ENCODE measurements around the gene FES.

The FES gene

DNA sequence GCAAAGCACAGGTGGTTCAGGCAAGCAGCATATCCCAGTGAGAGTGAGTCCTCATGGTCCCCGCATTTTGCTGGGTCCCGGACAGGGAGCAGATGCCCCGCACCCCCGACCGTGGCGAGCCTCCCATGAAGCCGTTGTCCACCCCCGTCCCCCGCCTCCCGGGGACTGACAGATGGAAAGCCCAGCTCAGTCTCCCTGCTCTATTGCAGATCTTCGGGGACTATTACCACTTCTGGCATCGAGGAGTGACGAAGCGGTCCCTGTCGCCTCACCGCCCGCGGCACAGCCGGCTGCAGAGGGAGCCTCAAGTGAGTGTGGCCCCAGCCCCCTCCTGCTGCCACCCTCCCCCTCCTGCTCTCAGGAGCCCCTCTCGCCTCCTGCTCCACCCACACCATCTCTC, 8.3 kb upstream of the FES start:
- DNase-seq (ENCODE audit: low read depth in 2 of 2): no peak

DNA sequence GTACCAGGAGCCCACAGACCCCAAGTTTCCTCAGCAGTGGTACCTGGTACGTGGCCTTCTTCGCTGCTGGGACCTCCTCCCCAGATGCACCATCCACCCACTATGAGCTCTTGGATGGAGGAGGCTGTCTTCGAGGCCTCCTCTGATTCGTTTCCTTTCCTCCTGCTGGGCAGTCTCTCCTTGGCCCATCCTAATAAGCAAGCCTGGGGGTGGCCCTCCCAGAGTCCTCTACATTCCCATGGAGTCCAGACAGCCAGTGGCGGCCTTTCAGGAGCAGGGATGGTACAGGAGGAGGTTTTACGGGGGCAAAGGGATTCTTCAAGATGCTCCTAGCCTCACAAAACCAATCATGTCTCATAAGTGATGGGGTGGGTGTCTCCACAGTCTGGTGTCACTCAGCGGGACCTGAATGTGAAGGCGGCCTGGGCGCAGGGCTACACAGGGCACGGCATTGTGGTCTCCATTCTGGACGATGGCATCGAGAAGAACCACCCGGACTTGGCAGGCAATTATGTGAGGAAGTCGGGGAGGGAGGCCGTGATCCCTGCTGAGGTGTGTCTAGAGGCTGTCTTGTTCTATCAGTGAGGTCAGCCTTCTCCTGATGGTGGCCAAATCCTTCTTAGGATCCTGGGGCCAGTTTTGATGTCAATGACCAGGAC, 7.7 kb upstream of the FES start:
- no peak for DNase-seq (ENCODE audit: low read depth in 2 of 2)

DNA sequence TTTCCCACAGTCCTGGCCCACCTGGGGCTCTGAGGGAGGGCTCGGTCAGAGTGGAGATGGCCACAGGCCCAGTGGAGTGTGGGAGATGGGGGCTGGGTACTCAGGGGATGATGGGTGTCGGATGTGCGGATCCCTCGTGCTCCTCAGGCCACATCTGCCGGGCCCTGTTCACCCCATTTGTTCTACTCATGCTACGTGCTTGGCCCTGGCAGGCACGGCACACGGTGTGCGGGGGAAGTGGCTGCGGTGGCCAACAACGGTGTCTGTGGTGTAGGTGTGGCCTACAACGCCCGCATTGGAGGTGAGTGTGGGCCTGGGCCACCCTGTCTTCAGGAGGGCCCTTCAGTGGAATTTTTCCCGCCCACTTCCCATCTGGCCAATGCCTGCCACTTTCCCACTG, 7.0 kb upstream of the FES start:
- no peak for DNase-seq (ENCODE audit: low read depth in 2 of 2)

DNA sequence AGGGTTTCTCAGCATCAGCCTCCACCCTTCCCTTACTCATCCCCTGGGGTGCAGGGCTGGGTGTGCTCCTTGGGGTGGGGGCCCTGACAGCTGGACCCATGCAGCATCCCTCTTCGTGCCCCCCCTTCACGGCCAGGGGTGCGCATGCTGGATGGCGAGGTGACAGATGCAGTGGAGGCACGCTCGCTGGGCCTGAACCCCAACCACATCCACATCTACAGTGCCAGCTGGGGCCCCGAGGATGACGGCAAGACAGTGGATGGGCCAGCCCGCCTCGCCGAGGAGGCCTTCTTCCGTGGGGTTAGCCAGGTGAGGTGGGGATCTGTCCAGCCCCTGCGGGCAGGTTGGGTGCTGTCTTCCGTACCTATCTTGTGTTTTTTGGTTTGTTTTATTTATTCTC, 6.3 kb upstream of the FES start:
- no peak for DNase-seq (ENCODE audit: low read depth in 2 of 2)

DNA sequence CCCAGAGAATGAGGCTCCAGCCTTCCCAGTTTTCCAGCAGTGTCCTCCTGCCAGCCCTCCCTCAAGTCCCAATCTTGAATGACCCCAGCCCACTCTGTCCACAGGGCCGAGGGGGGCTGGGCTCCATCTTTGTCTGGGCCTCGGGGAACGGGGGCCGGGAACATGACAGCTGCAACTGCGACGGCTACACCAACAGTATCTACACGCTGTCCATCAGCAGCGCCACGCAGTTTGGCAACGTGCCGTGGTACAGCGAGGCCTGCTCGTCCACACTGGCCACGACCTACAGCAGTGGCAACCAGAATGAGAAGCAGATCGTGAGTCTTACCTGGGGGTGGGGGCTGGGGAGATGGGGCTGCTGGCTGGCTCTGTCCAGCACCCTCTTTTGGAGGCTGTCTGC, 5.6 kb upstream of the FES start:
- no peak for DNase-seq (ENCODE audit: low read depth in 2 of 2)

DNA sequence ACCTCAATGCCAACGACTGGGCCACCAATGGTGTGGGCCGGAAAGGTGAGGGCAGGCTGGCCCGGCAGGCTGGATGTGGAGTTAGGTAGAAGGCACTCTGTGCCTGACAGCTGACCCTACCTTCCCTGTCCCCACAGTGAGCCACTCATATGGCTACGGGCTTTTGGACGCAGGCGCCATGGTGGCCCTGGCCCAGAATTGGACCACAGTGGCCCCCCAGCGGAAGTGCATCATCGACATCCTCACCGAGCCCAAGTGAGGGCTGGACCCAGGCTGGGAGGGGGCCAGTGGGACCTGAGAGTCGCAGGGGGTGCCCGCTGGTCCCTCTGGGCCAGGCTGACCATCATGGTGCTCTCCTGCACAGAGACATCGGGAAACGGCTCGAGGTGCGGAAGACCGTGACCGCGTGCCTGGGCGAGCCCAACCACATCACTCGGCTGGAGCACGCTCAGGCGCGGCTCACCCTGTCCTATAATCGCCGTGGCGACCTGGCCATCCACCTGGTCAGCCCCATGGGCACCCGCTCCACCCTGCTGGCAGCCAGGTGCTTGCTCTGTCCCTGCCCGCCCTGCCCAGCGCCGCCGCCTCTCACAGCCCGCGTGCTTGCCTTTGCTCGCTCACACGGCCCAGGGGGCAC, 4.5 kb upstream of the FES start:
- no peak for DNase-seq (ENCODE audit: low read depth in 2 of 2)

DNA sequence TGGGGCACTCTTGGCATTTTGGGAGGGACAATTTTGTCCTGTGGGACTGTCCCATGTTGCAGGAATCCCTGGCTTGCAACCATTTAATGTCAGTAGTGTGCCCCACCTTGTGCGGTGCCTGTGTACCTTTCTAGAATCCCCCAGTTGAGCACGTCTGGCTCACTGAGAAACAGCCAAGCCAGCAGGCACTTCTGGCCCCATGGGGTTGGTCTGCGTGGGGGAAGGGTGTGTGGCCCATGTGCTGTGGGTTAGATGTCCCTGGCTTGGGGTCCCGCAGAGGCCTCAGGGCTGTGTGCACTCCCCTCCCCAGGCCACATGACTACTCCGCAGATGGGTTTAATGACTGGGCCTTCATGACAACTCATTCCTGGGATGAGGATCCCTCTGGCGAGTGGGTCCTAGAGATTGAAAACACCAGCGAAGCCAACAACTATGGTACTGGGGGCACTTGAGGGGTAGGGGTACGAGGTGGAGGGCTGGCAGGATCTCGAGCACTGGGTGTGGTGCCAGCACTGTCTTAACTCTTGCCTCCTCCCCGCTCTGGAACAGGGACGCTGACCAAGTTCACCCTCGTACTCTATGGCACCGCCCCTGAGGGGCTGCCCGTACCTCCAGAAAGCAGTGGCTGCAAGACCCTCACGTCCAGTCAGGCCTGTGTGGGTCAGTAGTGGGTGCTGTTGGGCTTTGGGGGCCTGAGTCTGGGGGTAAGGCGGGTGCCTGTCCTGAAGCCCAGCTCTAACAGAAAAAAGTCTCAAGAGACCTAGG, 3.7 kb upstream of the FES start:
- no peak for DNase-seq (ENCODE audit: low read depth in 2 of 2)

DNA sequence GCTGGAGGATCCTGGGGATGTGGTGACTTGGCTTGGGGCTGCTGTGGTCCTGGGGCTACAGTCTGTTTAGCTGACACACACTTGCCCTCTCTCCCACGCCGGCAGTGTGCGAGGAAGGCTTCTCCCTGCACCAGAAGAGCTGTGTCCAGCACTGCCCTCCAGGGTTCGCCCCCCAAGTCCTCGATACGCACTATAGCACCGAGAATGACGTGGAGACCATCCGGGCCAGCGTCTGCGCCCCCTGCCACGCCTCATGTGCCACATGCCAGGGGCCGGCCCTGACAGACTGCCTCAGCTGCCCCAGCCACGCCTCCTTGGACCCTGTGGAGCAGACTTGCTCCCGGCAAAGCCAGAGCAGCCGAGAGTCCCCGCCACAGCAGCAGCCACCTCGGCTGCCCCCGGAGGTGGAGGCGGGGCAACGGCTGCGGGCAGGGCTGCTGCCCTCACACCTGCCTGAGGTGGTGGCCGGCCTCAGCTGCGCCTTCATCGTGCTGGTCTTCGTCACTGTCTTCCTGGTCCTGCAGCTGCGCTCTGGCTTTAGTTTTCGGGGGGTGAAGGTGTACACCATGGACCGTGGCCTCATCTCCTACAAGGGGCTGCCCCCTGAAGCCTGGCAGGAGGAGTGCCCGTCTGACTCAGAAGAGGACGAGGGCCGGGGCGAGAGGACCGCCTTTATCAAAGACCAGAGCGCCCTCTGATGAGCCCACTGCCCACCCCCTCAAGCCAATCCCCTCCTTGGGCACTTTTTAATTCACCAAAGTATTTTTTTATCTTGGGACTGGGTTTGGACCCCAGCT, 2.9 kb upstream of the FES start:
- DNase-seq (ENCODE audit: low read depth in 2 of 2): no peak

DNA sequence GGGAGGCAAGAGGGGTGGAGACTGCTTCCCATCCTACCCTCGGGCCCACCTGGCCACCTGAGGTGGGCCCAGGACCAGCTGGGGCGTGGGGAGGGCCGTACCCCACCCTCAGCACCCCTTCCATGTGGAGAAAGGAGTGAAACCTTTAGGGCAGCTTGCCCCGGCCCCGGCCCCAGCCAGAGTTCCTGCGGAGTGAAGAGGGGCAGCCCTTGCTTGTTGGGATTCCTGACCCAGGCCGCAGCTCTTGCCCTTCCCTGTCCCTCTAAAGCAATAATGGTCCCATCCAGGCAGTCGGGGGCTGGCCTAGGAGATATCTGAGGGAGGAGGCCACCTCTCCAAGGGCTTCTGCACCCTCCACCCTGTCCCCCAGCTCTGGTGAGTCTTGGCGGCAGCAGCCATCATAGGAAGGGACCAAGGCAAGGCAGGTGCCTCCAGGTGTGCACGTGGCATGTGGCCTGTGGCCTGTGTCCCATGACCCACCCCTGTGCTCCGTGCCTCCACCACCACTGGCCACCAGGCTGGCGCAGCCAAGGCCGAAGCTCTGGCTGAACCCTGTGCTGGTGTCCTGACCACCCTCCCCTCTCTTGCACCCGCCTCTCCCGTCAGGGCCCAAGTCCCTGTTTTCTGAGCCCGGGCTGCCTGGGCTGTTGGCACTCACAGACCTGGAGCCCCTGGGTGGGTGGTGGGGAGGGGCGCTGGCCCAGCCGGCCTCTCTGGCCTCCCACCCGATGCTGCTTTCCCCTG, 2.2 kb upstream of the FES start:
- DNase-seq (ENCODE audit: low read depth in 2 of 2): no peak

DNA sequence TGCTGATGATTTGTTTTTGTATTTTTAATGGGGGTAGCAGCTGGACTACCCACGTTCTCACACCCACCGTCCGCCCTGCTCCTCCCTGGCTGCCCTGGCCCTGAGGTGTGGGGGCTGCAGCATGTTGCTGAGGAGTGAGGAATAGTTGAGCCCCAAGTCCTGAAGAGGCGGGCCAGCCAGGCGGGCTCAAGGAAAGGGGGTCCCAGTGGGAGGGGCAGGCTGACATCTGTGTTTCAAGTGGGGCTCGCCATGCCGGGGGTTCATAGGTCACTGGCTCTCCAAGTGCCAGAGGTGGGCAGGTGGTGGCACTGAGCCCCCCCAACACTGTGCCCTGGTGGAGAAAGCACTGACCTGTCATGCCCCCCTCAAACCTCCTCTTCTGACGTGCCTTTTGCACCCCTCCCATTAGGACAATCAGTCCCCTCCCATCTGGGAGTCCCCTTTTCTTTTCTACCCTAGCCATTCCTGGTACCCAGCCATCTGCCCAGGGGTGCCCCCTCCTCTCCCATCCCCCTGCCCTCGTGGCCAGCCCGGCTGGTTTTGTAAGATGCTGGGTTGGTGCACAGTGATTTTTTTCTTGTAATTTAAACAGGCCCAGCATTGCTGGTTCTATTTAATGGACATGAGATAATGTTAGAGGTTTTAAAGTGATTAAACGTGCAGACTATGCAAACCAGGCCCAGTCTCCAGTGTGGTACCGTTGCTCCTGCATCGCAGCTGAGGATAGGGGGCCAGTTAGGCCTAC, 1.4 kb upstream of the FES start:
- no peak for DNase-seq (ENCODE audit: low read depth in 2 of 2)

DNA sequence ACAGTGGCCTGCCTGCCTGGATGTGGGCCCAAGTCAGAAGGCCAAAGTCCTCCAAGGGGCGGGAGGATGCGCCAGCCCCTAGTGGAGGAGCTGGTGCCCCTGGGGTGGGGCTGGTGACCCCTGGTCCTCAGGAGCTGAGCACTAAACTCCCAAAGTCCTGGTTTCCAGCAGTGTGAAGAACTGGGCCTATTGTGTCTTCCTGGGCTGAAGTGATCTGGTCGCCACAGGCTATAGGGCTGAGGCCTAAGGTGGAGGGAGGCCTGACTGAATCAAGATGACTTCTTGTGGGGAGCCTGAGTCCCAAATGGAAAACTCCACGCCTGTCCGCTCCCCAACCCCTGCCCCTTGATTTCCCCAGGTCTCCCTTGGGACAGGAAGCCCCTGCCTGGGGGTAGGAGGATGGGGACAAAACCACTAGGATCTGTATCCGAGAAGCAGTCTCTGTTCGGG, 753 bp upstream of the FES start:
- no peak for DNase-seq (ENCODE audit: low read depth in 2 of 2)

DNA sequence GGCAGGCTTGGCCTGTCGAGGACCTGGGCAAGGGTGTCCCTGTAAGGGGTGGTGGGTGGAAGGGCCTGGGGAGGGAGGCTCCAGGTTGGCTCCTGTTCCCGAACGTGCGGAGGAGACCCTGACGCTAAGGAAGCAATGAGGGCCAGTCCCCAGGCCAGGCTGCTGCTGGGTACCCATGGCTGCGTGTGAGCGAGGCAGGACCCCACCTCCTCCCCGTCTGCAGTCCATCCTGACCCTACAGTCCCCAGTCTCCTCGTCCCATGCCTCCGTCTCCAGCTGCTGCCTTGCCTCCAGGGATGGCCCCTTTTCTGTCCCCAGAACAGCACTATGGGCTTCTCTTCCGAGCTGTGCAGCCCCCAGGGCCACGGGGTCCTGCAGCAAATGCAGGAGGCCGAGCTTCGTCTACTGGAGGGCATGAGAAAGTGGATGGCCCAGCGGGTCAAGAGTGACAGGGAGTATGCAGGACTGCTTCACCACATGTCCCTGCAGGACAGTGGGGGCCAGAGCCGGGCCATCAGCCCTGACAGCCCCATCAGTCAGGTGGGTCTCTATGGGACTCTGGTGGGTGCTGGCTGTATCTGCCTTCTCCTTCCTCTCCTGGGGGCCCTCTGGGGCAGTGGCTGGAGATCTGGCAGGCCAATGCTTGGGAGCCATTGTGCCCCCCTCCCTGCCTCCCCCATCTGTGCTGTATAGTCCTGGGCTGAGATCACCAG, 571 bp downstream of the FES start:
- DNase-seq (ENCODE audit: low read depth in 2 of 2): no peak

DNA sequence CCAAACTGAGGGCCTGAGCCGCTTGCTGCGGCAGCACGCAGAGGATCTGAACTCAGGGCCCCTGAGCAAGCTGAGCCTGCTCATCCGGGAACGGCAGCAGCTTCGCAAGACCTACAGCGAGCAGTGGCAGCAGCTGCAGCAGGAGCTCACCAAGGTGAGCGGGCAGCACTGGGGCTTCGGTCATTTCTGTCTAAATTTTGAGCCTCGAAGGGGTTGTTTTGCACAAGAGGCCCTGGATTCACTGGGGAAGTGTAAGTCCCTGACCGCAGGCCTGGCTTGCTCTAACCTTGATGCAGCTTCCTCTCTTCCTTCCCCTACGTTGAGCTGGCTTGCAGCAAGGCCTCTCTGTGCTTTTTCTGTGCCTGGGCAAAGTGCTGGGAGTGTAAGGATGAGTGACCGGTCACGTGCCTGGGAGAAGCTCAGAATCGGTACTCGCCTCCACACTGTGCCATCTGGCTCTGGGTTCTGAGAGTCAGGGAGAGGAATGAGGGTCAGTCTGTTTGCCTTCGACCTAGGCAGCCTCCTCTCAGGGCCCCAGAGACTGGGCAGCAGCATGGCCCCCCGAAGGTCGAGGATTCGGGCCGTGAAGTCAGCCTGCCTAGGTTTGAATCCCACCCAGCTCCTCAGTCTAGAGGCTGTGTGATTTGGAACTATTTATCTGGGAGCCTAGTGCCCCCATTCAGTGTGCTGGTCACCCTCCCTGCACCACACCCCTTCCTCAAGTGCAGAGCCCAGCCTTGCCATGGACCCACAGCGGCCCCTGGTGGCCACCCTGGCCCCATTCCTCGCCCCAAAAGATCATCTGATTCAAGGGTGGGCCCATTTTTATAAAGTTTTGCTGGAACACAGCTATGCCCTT, 1.4 kb downstream of the FES start:
- peak; percentile 60 to 65 for DNase-seq (ENCODE audit: low read depth in 2 of 2)

DNA sequence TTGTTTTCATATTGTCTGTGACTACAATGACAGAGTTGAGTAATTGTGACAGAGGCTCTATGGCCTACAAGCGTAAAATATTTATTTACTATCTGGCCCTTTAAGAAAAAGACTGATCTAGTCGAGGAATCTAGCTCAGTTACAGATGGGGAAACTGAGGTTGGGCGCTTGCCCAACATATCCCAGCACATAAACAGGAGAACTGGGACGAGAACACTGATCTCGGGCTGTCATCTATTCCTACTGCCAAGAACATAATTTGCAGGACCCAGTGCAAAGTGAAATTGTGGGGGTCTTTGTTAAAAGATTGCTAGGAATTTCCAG, 1.9 kb downstream of the FES start:
- DNase-seq (ENCODE audit: low read depth in 2 of 2): no peak

DNA sequence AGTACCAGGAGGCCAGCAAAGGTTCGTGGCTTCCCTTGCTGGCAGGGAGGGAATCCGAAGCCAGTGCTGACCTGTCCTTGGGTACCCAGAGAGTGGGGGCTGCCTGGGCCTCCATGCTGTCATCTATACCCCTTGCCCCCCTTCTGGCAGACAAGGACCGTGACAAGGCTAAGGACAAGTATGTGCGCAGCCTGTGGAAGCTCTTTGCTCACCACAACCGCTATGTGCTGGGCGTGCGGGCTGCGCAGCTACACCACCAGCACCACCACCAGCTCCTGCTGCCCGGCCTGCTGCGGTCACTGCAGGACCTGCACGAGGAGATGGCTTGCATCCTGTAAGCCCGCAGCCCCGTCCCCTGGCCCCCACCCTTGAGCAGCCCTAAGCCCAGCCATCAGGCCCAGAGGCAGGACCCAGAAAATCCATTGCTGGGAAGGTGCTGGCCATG, 2.8 kb downstream of the FES start:
- no peak for DNase-seq (ENCODE audit: low read depth in 2 of 2)

DNA sequence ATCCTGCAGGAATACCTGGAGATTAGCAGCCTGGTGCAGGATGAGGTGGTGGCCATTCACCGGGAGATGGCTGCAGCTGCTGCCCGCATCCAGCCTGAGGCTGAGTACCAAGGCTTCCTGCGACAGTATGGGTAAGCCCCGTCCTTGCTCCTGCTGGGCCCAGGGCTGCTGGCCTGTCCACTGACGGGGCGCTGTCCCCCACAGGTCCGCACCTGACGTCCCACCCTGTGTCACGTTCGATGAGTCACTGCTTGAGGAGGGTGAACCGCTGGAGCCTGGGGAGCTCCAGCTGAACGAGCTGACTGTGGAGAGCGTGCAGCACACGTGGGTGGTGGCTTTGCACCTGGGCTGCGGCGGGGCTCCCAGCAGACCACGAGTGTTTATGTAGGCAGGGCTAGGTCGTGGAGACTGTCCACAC, 5.0 kb downstream of the FES start:
- DNase-seq (ENCODE audit: low read depth in 2 of 2): no peak

DNA sequence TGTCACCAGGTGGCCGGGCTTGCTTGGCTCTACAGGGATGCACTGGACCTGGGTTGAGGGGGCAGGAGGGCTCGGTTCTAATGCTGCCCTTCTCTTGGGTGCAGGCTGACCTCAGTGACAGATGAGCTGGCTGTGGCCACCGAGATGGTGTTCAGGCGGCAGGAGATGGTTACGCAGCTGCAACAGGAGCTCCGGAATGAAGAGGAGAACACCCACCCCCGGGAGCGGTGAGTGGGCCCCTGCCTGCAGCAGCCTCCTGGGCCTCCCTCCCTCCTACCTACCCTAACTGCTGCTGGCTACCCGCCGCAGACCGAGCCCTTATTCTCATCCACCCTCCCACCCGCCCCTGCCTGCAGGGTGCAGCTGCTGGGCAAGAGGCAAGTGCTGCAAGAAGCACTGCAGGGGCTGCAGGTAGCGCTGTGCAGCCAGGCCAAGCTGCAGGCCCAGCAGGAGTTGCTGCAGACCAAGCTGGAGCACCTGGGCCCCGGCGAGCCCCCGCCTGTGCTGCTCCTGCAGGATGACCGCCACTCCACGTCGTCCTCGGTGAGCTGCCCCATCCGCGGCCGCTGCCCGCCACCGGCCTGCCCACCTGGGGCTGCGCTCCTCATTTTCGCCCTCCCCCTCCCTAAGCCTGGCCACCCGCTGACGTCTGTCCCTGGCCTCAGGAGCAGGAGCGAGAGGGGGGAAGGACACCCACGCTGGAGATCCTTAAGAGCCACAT, 5.6 kb downstream of the FES start:
- no peak for DNase-seq (ENCODE audit: low read depth in 2 of 2)

DNA sequence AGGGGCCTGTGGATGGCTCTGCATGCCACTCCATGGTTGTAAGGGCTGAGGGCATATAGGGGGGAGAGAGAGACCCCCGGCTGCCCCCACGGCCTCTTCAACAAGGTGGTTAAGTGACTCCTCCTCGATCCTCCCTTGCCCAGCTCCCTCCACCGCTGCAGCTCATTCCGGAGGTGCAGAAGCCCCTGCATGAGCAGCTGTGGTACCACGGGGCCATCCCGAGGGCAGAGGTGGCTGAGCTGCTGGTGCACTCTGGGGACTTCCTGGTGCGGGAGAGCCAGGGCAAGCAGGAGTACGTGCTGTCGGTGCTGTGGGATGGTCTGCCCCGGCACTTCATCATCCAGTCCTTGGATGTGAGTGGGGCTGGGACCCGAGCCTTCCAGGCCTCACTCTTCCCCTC, 6.5 kb downstream of the FES start:
- DNase-seq (ENCODE audit: low read depth in 2 of 2): no peak
